SU-DHL-6 (cell line): ENCODE measurements around the gene TOR1A.

Experiments used
- CTCF ChIP-seq: fragments of 200-600 bp; sonication (generic); IDR thresholded peaks from one replicate; pipeline ENCODE4 v1.5.1; 2017; ENCODE audit warnings: antibody characterized with exemption, mild to moderate bottlenecking, low read length, moderate library complexity; ENCODE audit not compliant: insufficient read depth, poor library complexity, severe bottlenecking
- EZH2phosphoT487 ChIP-seq: fragments of 200-600 bp; sonication (generic), shearing (Covaris generic); conservative IDR thresholded peaks from 2 replicates; pipeline ENCODE4 v1.6.1; 2018; ENCODE audit warnings: mild to moderate bottlenecking, antibody characterized with exemption, low read length, moderate library complexity, mixed read lengths

- TF ChIP-seq CTCF (no peak), EZH2phosphoT487 (no peak)
Observed at GRCh38 chr9:129816501-129817435, 7.2 kb downstream of the TOR1A start.
